ENCODE results near the gene MPP4.

GRCh38 chr2:201622306-201622970 is 76.0 kb downstream of the MPP4 start:
- TF ChIP-seq POLR2AphosphoS5 (IDR thresholded peaks at IDR 0.05; ENCODE audit: low read depth, low read length) (no peak), POLR2A (IDR thresholded peaks at IDR 0.05; ENCODE audit: low read depth, low read length) (no peak), PAX5 (IDR thresholded peaks at IDR 0.05; ENCODE audit: insufficient read depth, low read length, severe bottlenecking) (no peak), TAF1 (IDR thresholded peaks at IDR 0.05; ENCODE audit: low read depth, low read length) (no peak), SPI1 (IDR thresholded peaks at IDR 0.05; ENCODE audit: low read depth, low read length) (no peak), POU2F2 (IDR thresholded peaks at IDR 0.05; ENCODE audit: low read depth, low read length) (no peak)

Measured in GM12891 (cell line).